Calu3 (cell line): ENCODE data around the gene MRTO4. TPM values are rescaled to one million over a fixed set of nuclear protein-coding genes. Genes with fewer than 3 reads are reported as not detected.

Experiments
- BruUV-seq: library from RNA; stranded (reverse); fragments of 400-500 nt; replicated peaks from 2 replicates; lab custom pipeline; 2021; lab: Mats Ljungman, UMichigan
- CTCF ChIA-PET: fragments of 300-600 bp; sonication (Branson Sonifier 250); formaldehyde crosslinking; loops from one replicate; lab custom pipeline; 2022; ENCODE audit warnings: antibody characterized with exemption; lab: Charles Lee
- DNase-seq: peaks from one replicate; pipeline ENCODE4 v3.0.0; 2022
- H3K27ac Mint-ChIP-seq: one replicate; pipeline ENCODE4 v1.8.0; 2022; ENCODE audit warnings: mixed read lengths; ENCODE audit not compliant: unreplicated experiment
- H3K27me3 Mint-ChIP-seq: one replicate; pipeline ENCODE4 v1.8.0; 2022; ENCODE audit warnings: mixed read lengths; ENCODE audit not compliant: unreplicated experiment
- H3K36me3 Mint-ChIP-seq: one replicate; pipeline ENCODE4 v1.8.0; 2022; ENCODE audit warnings: mild to moderate bottlenecking, moderate library complexity, mixed read lengths; ENCODE audit not compliant: insufficient read depth, unreplicated experiment
- H3K4me1 Mint-ChIP-seq: one replicate; pipeline ENCODE4 v1.8.0; 2022; ENCODE audit warnings: mild to moderate bottlenecking, low read depth, mixed read lengths; ENCODE audit not compliant: unreplicated experiment
- H3K4me3 Mint-ChIP-seq: one replicate; pipeline ENCODE4 v1.8.0; 2022; ENCODE audit warnings: mild to moderate bottlenecking, low read depth, moderate library complexity, mixed read lengths; ENCODE audit not compliant: unreplicated experiment
- H3K9me3 Mint-ChIP-seq: one replicate; pipeline ENCODE4 v1.8.0; 2022; ENCODE audit warnings: low read depth, mixed read lengths; ENCODE audit not compliant: unreplicated experiment
- CTCF ChIP-seq: fragments of 200-600 bp; IDR thresholded peaks from one replicate; pipeline ENCODE4 v1.8.0; 2022; ENCODE audit warnings: antibody characterized with exemption; ENCODE audit not compliant: unreplicated experiment
- intact Hi-C: fragments of 100-400 bp; cut with micrococcal nuclease; formaldehyde crosslinking; loops from one replicate; pipeline ENCODE4 v1.10.0; 2022; ENCODE audit not compliant: unreplicated experiment
- total RNA-seq: library from RNA; stranded (reverse); gene quantifications from 2 replicates; pipeline ENCODE4 v1.2.3, GENCODE V29; 2022

The MRTO4 gene
- total RNA-seq, 1 experiment from 2014 or later: 37.0 TPM

GRCh38 chr1:19205403-19205802, 46.2 kb upstream of the MRTO4 start:
- BruUV-seq: no TSS peak
- TF ChIP-seq CTCF: no peak
- H3K36me3 Mint-ChIP-seq: peaks cover 15% of the 10 kb centered on the region
- intact Hi-C loops: no loop called here
- H3K9me3 Mint-ChIP-seq: no peaks in the 10 kb centered on the region
- no peak for DNase-seq
- peaks cover 35% of the 10 kb centered on the region for H3K4me1 Mint-ChIP-seq
- H3K27me3 Mint-ChIP-seq: no peaks in the 10 kb centered on the region
- no peak overlapping the region for H3K4me3 Mint-ChIP-seq
- CTCF ChIA-PET: no interaction called here
- no peak overlapping the region for H3K27ac Mint-ChIP-seq

GRCh38 chr1:19205845-19206244, 45.8 kb upstream of the MRTO4 start:
- peaks cover 35% of the 10 kb centered on the region for H3K4me1 Mint-ChIP-seq
- BruUV-seq: no TSS peak
- intact Hi-C loops: no loop called here
- no peaks in the 10 kb centered on the region for H3K27me3 Mint-ChIP-seq
- peaks cover 19% of the 10 kb centered on the region for H3K36me3 Mint-ChIP-seq
- no peak for TF ChIP-seq CTCF
- no peak overlapping the region for H3K27ac Mint-ChIP-seq
- CTCF ChIA-PET: no interaction called here
- no peak for DNase-seq
- H3K4me3 Mint-ChIP-seq: no peak overlapping the region
- H3K9me3 Mint-ChIP-seq: no peaks in the 10 kb centered on the region

GRCh38 chr1:19206947-19207346, 44.7 kb upstream of the MRTO4 start:
- CTCF ChIA-PET: no interaction called here
- H3K4me1 Mint-ChIP-seq: peaks cover 35% of the 10 kb centered on the region
- intact Hi-C loops: no loop called here
- H3K36me3 Mint-ChIP-seq: peaks cover 25% of the 10 kb centered on the region
- TF ChIP-seq CTCF: no peak
- H3K9me3 Mint-ChIP-seq: no peaks in the 10 kb centered on the region
- no peak overlapping the region for H3K27ac Mint-ChIP-seq
- H3K4me3 Mint-ChIP-seq: no peak overlapping the region
- H3K27me3 Mint-ChIP-seq: no peaks in the 10 kb centered on the region
- no peak for DNase-seq
- BruUV-seq: no TSS peak

- peaks cover 25% of the 10 kb centered on the region for H3K36me3 Mint-ChIP-seq
- H3K9me3 Mint-ChIP-seq: no peaks in the 10 kb centered on the region
- no peak for TF ChIP-seq CTCF
- BruUV-seq: TSS peak; percentile 37
- peak overlapping the region; percentile 52 for H3K27ac Mint-ChIP-seq
- H3K4me3 Mint-ChIP-seq: peak overlapping the region; percentile 81
- CTCF ChIA-PET: no interaction called here
- H3K4me1 Mint-ChIP-seq: peaks cover 33% of the 10 kb centered on the region
- no peaks in the 10 kb centered on the region for H3K27me3 Mint-ChIP-seq
- intact Hi-C loops: no loop called here
- DNase-seq: no peak
These were observed 42.7 kb upstream of the MRTO4 start for GRCh38 chr1:19208710-19209438.
